Measurements from ENCODE around the gene EFCAB8. TPM values are rescaled to one million over a fixed set of nuclear protein-coding genes. Genes with fewer than 3 reads are reported as not detected.

Gene EFCAB8
- total RNA-seq, 1 experiment from 2014 or later: 1.8 TPM

DNA sequence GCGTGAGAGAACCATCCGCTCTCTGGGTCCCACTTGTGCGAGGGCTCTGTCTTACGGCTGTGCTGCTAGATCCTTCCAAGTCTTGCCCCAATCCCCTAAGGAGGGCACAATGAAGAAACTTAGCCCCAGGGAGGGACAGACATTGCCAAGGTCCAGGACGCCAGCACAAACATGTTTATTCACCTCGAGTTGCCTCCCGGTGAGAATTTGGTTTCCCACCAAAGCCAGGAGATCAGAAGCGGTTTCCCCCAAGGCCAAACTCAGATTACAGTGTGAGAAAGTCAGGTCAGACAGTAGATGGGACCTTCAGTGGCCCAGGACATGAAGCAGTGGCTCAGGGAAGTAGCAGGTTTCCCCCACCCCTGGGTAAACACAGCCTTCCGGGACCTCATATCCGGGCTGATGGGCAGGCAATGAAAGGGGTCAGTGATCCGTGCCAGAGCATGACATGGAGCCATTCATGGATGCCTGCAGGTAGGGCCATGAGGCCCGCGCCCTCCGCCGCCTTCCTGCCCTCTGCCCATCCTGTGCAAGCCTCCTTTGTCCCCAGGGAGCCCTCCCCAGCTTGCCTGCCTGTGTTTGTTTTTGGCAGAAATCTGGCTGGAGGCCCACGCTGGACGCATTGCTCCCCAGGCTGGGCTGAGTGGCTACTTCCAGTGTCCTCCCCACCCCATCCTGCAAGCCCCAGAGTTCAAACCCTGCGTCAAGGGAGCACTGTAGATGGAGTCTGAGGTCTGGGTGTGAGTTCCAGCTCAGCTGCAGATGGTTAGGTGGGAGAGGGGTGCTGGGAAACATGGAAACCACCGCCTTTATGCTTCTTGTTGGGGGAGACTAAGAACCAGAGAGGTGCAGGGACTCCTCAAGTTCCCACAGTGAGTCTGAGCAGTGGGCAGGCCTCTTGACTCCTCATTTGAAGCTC is 150.8 kb downstream of the EFCAB8 start:
- peaks cover 3% of the 10 kb centered on the region for H3K27me3 ChIP-seq (replicated peaks; ENCODE audit: control insufficient read depth, insufficient read depth, low read length)
- POLR2A ChIA-PET: no interaction called here
- DNase-seq: peak in 1 of 2 experiments; percentile 39
- H3K9me3 Mint-ChIP-seq (ENCODE audit: unreplicated experiment): peaks cover 10% of the 10 kb centered on the region
- intact Hi-C loops (cut with micrococcal nuclease; ENCODE audit: unreplicated experiment): loop anchor here (5.0 to 10.0 kb wide), 2 partner anchors 88 to 105 kb away; no protein-coding TSS in a partner anchor
- TF ChIP-seq, protein P1, sequence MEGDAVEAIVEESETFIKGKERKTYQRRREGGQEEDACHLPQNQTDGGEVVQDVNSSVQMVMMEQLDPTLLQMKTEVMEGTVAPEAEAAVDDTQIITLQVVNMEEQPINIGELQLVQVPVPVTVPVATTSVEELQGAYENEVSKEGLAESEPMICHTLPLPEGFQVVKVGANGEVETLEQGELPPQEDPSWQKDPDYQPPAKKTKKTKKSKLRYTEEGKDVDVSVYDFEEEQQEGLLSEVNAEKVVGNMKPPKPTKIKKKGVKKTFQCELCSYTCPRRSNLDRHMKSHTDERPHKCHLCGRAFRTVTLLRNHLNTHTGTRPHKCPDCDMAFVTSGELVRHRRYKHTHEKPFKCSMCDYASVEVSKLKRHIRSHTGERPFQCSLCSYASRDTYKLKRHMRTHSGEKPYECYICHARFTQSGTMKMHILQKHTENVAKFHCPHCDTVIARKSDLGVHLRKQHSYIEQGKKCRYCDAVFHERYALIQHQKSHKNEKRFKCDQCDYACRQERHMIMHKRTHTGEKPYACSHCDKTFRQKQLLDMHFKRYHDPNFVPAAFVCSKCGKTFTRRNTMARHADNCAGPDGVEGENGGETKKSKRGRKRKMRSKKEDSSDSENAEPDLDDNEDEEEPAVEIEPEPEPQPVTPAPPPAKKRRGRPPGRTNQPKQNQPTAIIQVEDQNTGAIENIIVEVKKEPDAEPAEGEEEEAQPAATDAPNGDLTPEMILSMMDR (IDR thresholded peaks at IDR 0.05; ENCODE audit: insufficient read depth in 1 of 2, low read depth in 1 of 2, low read length in 1 of 2, severe bottlenecking in 1 of 2, unreplicated experiment in 1 of 2): no peak
- peaks cover 18% of the 10 kb centered on the region for H3K27me3 Mint-ChIP-seq (ENCODE audit: insufficient read depth, unreplicated experiment)
- CTCF ChIA-PET: no interaction called here
- H3K4me3 Mint-ChIP-seq (ENCODE audit: unreplicated experiment): no peak overlapping the region
- H3K27ac Mint-ChIP-seq (ENCODE audit: unreplicated experiment): no peak overlapping the region
- peaks cover 10% of the 10 kb centered on the region for H3K9me3 ChIP-seq
- no peaks in the 10 kb centered on the region for H3K4me1 ChIP-seq
- no peaks in the 10 kb centered on the region for H3K4me1 Mint-ChIP-seq (ENCODE audit: low read depth, unreplicated experiment)
- H3K4me3 ChIP-seq (ENCODE audit: low read depth, low read length): no peak overlapping the region
- H3K36me3 ChIP-seq (ENCODE audit: control insufficient read depth, insufficient read depth, low read length): no peaks in the 10 kb centered on the region
- no peaks in the 10 kb centered on the region for H3K36me3 Mint-ChIP-seq (ENCODE audit: insufficient read depth, unreplicated experiment)
- no TSS peak for BruUV-seq (replicated peaks)

DNA sequence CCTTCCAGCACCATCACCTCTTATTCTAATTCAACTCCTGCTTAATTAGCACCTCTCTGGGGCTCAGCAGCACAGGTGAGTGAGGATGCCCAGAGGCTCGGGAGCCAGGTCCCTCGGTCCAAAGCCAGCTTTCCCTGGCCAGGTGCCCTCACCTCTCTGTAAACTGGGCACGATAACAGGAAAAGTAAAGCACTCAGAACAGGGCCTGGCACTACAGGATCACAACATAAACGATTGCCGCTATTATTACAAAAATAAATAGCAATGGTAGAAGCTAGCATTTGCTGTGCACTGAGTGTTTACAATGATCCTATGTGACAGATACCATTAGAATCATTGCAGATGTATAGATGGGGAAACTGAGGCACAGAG is 151.4 kb downstream of the EFCAB8 start:
- H3K4me3 ChIP-seq (ENCODE audit: low read depth, low read length): no peak overlapping the region
- no TSS peak for BruUV-seq (replicated peaks)
- no peak for DNase-seq
- Mint-ChIP-seq H3K9me3 (ENCODE audit: unreplicated experiment) (peaks cover 6% of the 10 kb centered on the region), H3K27me3 (ENCODE audit: insufficient read depth, unreplicated experiment) (peaks cover 23% of the 10 kb centered on the region), H3K4me1 (ENCODE audit: low read depth, unreplicated experiment) (no peaks in the 10 kb centered on the region), H3K4me3 (ENCODE audit: unreplicated experiment) (no peak overlapping the region), H3K36me3 (ENCODE audit: insufficient read depth, unreplicated experiment) (no peaks in the 10 kb centered on the region), H3K27ac (ENCODE audit: unreplicated experiment) (no peak overlapping the region)
- ChIA-PET CTCF (no interaction called here), POLR2A (no interaction called here)
- intact Hi-C loops (cut with micrococcal nuclease; ENCODE audit: unreplicated experiment): no loop called here
- no peaks in the 10 kb centered on the region for H3K4me1 ChIP-seq
- no peaks in the 10 kb centered on the region for H3K36me3 ChIP-seq (ENCODE audit: control insufficient read depth, insufficient read depth, low read length)
- H3K27me3 ChIP-seq (replicated peaks; ENCODE audit: control insufficient read depth, insufficient read depth, low read length): peaks cover 3% of the 10 kb centered on the region
- TF ChIP-seq, protein P1 (IDR thresholded peaks at IDR 0.05; ENCODE audit: insufficient read depth in 1 of 2, low read depth in 1 of 2, low read length in 1 of 2, severe bottlenecking in 1 of 2, unreplicated experiment in 1 of 2): no peak
- peaks cover 5% of the 10 kb centered on the region for H3K9me3 ChIP-seq

DNA sequence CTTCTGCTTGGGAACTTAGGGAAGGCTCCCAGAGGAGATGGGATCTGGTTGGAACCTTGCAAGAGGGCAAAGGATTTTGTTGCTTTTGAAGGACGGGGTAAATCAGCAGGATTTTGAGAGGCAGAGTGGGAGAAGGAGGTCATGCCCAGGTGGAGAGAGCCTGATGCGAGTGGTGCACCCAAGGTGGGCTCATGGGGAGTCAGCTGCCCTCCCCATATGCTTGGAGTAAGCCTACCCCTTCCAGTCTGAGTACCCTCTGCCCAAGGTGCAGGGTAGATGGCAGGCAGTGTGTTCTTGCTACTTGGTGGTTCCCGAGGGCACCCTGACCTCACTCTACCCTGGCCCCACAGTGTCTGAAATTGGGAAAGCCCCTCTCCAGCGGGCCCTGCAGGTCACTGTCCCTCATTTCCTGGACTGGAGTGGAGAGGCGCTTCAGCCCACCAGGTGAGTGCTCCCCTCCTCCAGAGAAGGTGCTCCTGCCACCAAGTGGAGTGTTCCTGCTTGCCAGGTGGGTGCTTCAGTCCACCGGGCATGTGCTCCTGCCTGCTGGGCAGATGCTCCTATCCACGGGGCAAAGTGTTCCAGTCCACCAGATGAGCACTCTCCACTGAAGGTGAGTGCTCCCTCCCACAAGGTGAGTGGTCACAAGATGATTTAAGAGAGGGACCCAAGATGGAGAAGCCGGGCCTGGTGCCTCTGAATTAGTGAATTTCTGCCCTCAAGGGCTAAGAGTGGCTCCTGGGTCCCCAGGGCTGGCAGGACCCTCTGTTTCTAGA is 152.1 kb downstream of the EFCAB8 start:
- no peak for DNase-seq
- Mint-ChIP-seq H3K36me3 (ENCODE audit: insufficient read depth, unreplicated experiment) (no peaks in the 10 kb centered on the region), H3K4me3 (ENCODE audit: unreplicated experiment) (no peak overlapping the region), H3K27ac (ENCODE audit: unreplicated experiment) (no peak overlapping the region), H3K4me1 (ENCODE audit: low read depth, unreplicated experiment) (no peaks in the 10 kb centered on the region), H3K27me3 (ENCODE audit: insufficient read depth, unreplicated experiment) (peaks cover 28% of the 10 kb centered on the region), H3K9me3 (ENCODE audit: unreplicated experiment) (no peaks in the 10 kb centered on the region)
- Histone ChIP-seq H3K4me1 (no peaks in the 10 kb centered on the region), H3K36me3 (ENCODE audit: control insufficient read depth, insufficient read depth, low read length) (no peaks in the 10 kb centered on the region), H3K9me3 (no peaks in the 10 kb centered on the region), H3K27me3 (replicated peaks; ENCODE audit: control insufficient read depth, insufficient read depth, low read length) (peaks cover 3% of the 10 kb centered on the region), H3K4me3 (ENCODE audit: low read depth, low read length) (no peak overlapping the region)
- POLR2A ChIA-PET: no interaction called here
- intact Hi-C loops (cut with micrococcal nuclease; ENCODE audit: unreplicated experiment): no loop called here
- TF ChIP-seq, protein P1 (IDR thresholded peaks at IDR 0.05; ENCODE audit: insufficient read depth in 1 of 2, low read depth in 1 of 2, low read length in 1 of 2, severe bottlenecking in 1 of 2, unreplicated experiment in 1 of 2): no peak
- no TSS peak for BruUV-seq (replicated peaks)
- CTCF ChIA-PET: no interaction called here

All from Caco-2 (cell line).